NCI-H1694 (cell line): ENCODE results near the gene CREBBP.
"Not testable (repeated sequence)": the region's sequence is repeated elsewhere in the genome, so short reads cannot be mapped to it uniquely, and the experiment has no call there.

Source experiments
- DNase-seq: peaks from one replicate; lab custom pipeline; 2025; lab: John Stamatoyannopoulos, UW

CREBBP gene

GRCh38 chr16:3714378-3714777 lies 166.1 kb downstream of the CREBBP start:
- not testable (repeated sequence) for DNase-seq

- no peak for DNase-seq
These were observed 166.8 kb downstream of the CREBBP start for GRCh38 chr16:3713587-3714242.

GRCh38 chr16:3712861-3713372 lies 167.6 kb downstream of the CREBBP start:
- no peak for DNase-seq

- no peak for DNase-seq
These were observed 174.1 kb downstream of the CREBBP start for GRCh38 chr16:3706253-3707012.

- DNase-seq: no peak
These were observed 178.4 kb downstream of the CREBBP start for GRCh38 chr16:3702082-3702481.

GRCh38 chr16:3701531-3701930 lies 179.0 kb downstream of the CREBBP start:
- no peak for DNase-seq

- DNase-seq: no peak
These were observed 181.6 kb downstream of the CREBBP start for GRCh38 chr16:3698941-3699340.

- no peak for DNase-seq
These were observed 183.9 kb downstream of the CREBBP start for GRCh38 chr16:3696425-3697218.

- no peak for DNase-seq
These were observed 184.7 kb downstream of the CREBBP start for GRCh38 chr16:3695610-3696369.

- no peak for DNase-seq
These were observed 186.5 kb downstream of the CREBBP start for GRCh38 chr16:3694051-3694450.

- no peak for DNase-seq
These were observed 188.8 kb downstream of the CREBBP start for GRCh38 chr16:3691761-3692160.

GRCh38 chr16:3690980-3691720 lies 189.4 kb downstream of the CREBBP start:
- DNase-seq: no peak

GRCh38 chr16:3690470-3690928 lies 190.0 kb downstream of the CREBBP start:
- DNase-seq: peak; percentile 54

- no peak for DNase-seq
These were observed 190.8 kb downstream of the CREBBP start for GRCh38 chr16:3689731-3690130.

GRCh38 chr16:3687792-3688191 lies 192.7 kb downstream of the CREBBP start:
- DNase-seq: no peak

- DNase-seq: no peak
These were observed 193.5 kb downstream of the CREBBP start for GRCh38 chr16:3687021-3687420.

GRCh38 chr16:3681206-3681605 lies 199.3 kb downstream of the CREBBP start:
- no peak for DNase-seq

- no peak for DNase-seq
These were observed 202.5 kb downstream of the CREBBP start for GRCh38 chr16:3677994-3678393.

GRCh38 chr16:3675601-3676130 lies 204.8 kb downstream of the CREBBP start:
- no peak for DNase-seq
